HG02981 (cell line): ENCODE data around the gene CCDC47.
"Not testable (repeated sequence)": the region's sequence is repeated elsewhere in the genome, so short reads cannot be mapped to it uniquely, and the experiment has no call there.

Source experiments
- ATAC-seq: cut with Tn5 transposase; IDR thresholded peaks from one replicate; pipeline ENCODE4 v1.9.1; 2021; ENCODE audit warnings: mild to moderate bottlenecking, moderate library complexity; ENCODE audit not compliant: unreplicated experiment

The CCDC47 gene

GRCh38 chr17:63740464-63741142 lies 32.8 kb downstream of the CCDC47 start:
- no peak for ATAC-seq

- ATAC-seq = no peak
Observed at GRCh38 chr17:63735691-63736090, 37.7 kb downstream of the CCDC47 start.

GRCh38 chr17:63722403-63722802 lies 51.0 kb downstream of the CCDC47 start:
- no peak for ATAC-seq

- not testable (repeated sequence) for ATAC-seq
Observed at GRCh38 chr17:63720194-63720593, 53.2 kb downstream of the CCDC47 start.

GRCh38 chr17:63718988-63719387 lies 54.4 kb downstream of the CCDC47 start:
- no peak for ATAC-seq

- no peak for ATAC-seq
Observed at GRCh38 chr17:63716426-63716825, 57.0 kb downstream of the CCDC47 start.

GRCh38 chr17:63714550-63715277 lies 58.7 kb downstream of the CCDC47 start:
- ATAC-seq = no peak

GRCh38 chr17:63709110-63709509 lies 64.3 kb downstream of the CCDC47 start:
- no peak for ATAC-seq

GRCh38 chr17:63707151-63707550 lies 66.2 kb downstream of the CCDC47 start:
- no peak for ATAC-seq

- no peak for ATAC-seq
Observed at GRCh38 chr17:63706336-63707082, 66.9 kb downstream of the CCDC47 start.

GRCh38 chr17:63705657-63706056 lies 67.7 kb downstream of the CCDC47 start:
- no peak for ATAC-seq

- no peak for ATAC-seq
Observed at GRCh38 chr17:63704836-63705235, 68.6 kb downstream of the CCDC47 start.

- ATAC-seq = no peak
Observed at GRCh38 chr17:63704259-63704576, 69.2 kb downstream of the CCDC47 start.

GRCh38 chr17:63703556-63704258 lies 69.7 kb downstream of the CCDC47 start:
- no peak for ATAC-seq

GRCh38 chr17:63703029-63703428 lies 70.4 kb downstream of the CCDC47 start:
- ATAC-seq = no peak

- no peak for ATAC-seq
Observed at GRCh38 chr17:63702721-63703015, 70.7 kb downstream of the CCDC47 start.

GRCh38 chr17:63701868-63702720 lies 71.3 kb downstream of the CCDC47 start:
- no peak for ATAC-seq

- ATAC-seq = no peak
Observed at GRCh38 chr17:63701456-63701820, 72.0 kb downstream of the CCDC47 start.

- ATAC-seq = no peak
Observed at GRCh38 chr17:63700528-63701455, 72.6 kb downstream of the CCDC47 start.
